Gastroesophageal sphincter (tissue), 3 donors: ENCODE results near the gene NOS3.

Source experiments
- CTCF ChIP-seq, 4 experiments: fragments of 200-600 bp in 2 of 4; fragments of 450-650 bp in 2 of 4; sonication (generic) in 1 of 4; IDR thresholded peaks; one replicate each; pipeline ENCODE4 v1.5.1; 2017 to 2019; ENCODE audit warnings: antibody characterized with exemption in 4 of 4, mild to moderate bottlenecking in 2 of 4, moderate library complexity in 2 of 4
- EP300 ChIP-seq: sonication (generic); formaldehyde crosslinking; IDR thresholded peaks from one replicate; pipeline ENCODE4 v1.6.1; 2017; ENCODE audit warnings: antibody characterized with exemption, mild to moderate bottlenecking
- POLR2A ChIP-seq, 2 donors: fragments of 450-650 bp; IDR thresholded peaks; one replicate each; pipeline ENCODE4 v1.6.1; 2017; ENCODE audit warnings: antibody characterized with exemption in 2 of 2, mild to moderate bottlenecking in 2 of 2, moderate library complexity in 1 of 2

- TF ChIP-seq EP300 (no peak), CTCF (IDR thresholded peaks at IDR 0.05) (no peak), POLR2A (IDR thresholded peaks at IDR 0.05) (no peak)
These were observed 29.4 kb downstream of the NOS3 start for GRCh38 chr7:151020231-151020630.
